SKM-1 treated with dmso at 0.1 percent for 144 hours (cell line): Measurements from ENCODE around the gene DDX10.

Experiments
- DNase-seq: peaks from one replicate; lab custom pipeline; 2025; ENCODE audit not compliant: unreplicated experiment; lab: John Stamatoyannopoulos, UW

The DDX10 gene

DNA sequence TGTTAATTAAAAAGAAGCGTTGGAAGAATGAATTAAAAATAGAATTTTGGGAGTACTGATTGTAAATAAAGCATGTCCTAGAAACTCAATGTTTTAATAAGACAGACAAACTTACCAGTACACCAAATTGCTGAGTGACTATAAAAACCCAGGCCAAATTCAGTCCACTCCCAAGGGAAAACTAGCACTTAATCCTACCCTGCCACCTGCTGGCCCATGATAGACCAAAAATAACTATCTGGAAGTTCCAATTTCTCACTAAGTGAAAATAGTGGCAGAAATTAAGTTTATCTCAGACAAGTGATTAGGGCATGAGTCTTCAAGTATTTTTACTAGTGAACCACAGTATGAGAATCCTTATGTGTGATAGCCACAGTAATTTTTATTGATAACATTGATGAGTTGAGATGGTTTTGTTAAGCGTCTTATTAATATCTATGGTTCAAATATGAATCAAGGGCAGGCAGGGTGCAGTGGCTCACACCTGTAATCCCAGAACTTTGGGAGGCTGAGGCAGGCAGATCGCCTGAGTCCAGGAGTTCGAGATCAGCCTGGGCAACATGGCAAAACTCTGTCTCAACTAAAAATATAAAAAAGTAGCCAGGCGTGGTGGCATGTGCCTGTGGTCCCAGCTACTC lies 9.8 kb upstream of the DDX10 start:
- DNase-seq, result peak; percentile 36

DNA sequence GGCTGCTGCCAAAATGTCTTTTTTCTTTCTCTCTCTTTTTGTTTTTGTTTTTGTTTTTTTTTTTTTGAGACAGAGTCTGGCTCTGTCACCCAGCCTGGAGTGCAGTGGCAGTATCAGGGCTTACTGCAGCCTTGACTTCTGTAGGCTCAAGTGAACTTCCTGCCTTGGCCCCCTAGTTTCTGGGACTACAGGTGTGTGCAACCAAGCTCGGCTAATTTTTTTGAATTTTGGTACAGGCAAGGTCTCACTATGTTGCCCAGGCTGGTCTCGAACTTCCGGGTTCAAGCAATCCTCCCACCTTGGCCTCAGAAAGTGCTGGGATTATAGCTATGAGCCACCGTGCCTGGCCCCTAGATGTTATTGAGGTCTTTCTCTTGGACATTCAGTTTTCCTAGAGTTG lies 2.2 kb upstream of the DDX10 start:
- DNase-seq, result no peak

DNA sequence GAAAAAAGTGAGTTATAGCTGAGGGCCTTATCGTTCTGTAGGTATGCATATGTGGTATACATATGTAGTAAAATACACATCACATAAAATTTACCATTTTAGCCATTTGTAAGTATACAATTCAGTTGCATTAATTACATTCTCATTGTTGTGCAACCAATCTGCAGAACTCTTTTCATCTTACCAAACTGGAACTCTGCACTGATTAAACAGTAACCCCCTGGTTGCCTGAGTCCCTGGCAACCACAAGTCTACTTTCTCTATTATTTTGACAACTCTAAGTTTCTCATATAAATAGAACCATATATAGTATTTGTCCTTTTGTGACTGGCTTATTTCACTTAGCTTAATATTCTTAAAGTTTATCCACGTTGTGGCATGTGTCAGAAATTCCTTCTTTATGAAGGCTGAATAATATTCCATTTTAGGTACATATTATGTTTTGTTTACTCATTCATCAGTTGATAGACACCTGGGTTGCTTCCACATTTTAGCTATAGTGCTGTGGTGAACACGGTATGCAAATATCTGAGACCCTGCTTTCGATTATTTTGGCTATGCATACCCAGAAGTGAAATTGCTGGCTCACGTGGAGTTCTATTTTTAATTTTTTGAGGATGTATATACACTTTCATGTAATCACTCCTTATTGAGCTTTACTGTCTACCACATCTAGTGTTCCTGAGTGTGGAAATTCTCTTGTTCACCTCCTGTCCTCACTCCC lies 1.6 kb upstream of the DDX10 start:
- DNase-seq, result no peak

GRCh38 chr11:108666373-108666772 lies 1.5 kb downstream of the DDX10 start:
- DNase-seq, result no peak

DNA sequence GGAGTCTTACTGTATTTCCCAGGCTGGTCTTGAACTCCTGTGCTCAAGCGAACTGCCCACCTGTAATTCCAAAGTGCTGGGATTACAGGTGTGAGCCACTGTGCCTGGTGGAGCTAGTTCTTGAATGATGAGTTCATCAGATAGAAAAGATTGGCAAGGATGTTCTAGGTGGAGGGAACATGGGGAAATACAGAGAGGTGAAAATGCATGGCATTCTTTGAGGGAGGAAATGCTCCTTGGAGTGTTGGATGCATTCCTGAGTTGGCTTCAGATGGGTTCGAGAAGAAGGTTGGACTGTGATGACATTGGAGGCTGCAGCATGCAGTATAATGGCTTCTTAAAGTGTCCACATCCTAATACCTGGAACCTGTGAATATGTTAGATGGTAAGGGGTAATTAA lies 4.4 kb downstream of the DDX10 start:
- no peak for DNase-seq

DNA sequence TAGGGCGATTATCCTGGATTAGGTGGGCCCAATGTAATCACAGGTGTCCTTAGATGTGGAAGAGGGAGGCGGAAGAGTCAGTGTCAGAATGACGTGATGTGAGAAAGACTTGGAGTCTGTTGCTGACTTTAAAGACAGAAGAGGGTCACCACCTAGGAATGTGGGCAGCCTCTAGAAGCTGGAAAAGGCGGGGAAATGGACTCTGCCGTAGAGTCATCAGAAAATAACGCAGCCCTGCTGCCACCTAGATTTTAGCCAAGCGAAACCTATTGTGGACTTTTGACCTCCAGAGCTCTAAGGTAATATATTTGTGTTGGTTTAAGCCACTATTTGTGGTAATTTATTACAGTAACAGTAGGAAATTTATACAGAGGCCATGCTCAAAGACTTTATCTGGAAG lies 4.8 kb downstream of the DDX10 start:
- DNase-seq, result no peak

DNA sequence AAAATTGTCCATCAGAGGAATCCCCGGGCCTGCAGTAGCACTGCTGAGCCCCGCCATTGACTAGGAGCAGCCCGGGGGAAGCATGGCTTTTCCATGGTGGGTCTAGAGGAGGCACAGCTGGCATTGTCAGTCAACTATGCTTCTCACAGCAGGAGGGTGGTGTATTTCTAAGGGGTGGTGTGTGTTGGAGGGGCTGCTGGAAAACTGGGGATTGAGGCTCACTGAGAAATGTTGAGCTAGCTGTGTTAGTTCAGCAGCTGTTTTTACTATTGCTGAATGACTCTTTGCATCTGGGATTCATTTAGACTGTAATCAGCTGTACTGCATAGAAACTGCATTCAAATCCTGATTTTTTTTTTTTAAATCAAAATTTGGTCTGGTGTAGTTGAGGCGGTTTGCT lies 5.6 kb downstream of the DDX10 start:
- DNase-seq, result no peak

DNA sequence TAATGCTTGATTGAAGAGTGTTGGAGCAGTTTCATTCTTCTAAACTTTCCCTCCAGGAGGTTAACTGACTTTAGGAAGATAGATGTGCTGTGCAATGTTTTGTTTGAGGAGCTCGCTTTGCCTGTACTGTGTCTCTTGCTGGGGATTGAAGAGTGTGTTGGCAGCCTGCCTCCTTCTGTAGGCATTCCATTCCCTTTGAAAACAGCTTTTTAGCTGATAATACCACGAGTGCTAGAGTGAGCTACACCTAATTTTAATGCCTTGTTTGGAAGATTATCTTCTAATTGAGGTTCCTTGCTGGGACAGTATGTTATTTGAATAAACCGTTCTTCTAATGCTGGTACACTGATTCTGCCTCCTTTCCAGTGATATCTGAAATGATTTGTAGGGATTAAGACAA lies 7.2 kb downstream of the DDX10 start:
- no peak for DNase-seq

DNA sequence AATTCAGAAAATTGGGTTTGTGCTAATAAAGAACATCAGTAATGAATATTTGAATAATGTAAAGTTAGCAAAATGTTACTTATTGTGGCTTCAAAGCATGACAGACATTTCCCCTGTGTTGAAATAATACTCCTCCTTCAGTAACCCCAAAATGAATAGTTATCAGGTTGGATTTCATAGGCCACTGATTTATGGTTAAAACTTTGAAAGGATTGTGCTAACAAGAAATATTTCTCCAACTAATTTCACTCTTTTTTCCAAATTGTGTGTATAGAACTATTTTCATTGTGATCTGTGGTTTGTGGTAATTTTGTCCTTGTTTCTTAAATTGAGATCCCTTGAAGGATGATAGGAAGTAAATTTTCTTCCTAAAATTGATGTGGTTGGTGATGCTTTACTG lies 7.9 kb downstream of the DDX10 start:
- DNase-seq, result no peak

DNA sequence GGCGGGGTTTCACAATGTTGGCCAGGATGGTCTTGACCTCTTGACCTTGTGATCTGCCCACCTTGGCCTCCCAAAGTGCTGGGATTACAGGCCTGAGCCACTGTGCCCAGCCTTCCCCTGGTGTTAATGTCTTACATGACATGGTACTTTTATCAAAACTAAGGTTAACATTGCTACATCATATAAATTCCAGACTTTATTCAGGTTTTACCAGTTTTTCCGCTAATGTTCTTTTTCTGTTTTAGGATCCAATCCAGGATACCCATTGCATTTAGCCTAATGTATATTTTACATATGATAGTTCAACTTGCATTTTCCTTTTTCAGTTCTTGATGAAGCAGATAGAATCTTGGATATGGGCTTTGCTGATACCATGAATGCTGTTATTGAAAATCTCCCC lies 14.2 kb downstream of the DDX10 start:
- no peak for DNase-seq

GRCh38 chr11:108680271-108680670 lies 15.4 kb downstream of the DDX10 start:
- DNase-seq, result no peak

DNA sequence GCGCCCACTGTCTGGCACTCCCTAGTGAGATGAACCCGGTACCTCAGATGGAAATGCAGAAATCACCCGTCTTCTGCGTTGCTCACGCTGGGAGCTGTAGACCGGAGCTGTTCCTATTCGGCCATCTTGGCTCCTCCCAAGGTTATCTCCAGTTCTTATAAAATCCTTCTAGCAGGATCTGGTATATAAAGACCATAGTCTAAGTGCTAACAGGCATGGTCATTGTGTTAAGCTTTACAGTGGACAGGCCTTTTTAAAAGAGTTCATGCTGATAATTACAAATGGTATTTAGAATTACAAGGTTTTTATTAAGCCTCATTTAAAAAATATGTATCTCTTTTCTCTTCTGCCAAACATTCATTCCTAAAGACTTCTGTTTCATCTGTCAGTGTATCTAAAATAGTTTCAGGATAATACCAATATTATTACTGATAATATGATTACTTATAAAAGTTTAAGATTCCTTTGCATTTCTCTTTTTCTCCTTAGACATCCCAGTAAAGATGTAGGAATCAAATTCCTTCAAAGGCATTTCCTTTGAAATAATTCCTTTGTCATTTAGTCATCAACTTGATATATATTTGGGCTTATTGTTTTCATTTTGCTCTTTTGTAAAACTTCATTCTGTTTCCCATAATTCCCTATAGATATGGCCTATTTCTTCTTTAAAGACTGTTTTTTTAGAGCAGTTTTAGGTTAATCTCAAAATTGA lies 20.7 kb downstream of the DDX10 start:
- DNase-seq, result no peak

- DNase-seq, result no peak
Observed at GRCh38 chr11:108693852-108694251, 29.0 kb downstream of the DDX10 start.

DNA sequence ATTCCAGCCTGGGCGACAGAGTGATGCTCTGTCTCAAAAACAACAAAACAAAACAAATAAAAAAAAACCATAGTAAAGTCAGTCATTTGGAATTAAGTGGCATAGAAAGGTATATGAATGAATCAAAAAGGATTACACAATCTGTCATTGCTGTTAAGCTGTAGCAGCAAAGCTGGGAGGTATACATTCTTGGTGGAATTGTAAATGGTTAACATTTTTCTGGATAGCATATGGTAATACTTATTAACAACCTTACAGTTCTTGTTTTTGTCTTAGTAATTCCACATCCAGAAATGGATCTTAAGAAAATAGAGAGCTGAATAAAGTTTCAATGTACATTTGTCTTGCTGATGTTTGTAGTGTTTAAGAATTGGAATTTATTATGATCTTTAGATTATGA lies 30.0 kb downstream of the DDX10 start:
- no peak for DNase-seq

- peak; percentile 71 for DNase-seq
Observed at GRCh38 chr11:108697872-108698473, 33.1 kb downstream of the DDX10 start.

DNA sequence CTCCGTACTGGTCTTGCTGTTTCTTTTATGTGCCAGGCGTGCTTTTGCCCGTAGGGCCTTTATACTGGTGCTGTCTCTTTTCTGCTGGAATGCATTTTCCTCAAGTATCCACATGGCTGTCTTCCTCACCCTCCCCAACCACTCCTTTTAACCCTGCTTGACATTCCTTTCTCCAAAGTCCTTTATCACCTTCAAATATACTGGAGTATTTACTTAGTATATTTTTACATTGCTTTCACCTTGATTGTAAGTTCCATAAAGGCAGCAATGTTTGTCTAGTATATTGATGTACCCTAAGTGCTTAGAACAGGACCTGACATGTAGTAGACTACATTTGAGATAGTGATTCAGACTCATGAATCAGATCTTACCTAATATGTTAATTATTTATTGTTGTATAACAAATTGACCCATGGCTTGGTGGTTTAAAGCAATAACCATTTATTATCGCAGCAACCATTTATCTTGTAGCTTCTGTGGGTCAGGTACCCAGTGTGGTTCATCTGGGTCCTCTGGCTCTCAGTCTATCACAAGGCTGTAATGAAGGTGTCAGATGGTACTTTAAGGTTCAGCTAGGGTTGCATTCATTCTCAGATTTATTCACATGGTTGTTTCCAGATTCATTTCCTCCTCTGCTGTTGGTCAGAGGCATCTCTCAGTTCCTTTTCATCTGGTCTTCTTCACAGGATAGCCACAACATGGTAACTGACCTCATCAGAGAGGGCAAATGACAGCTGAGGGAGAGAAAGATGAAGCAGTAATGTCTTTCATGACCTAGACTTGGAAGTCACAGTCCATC lies 34.2 kb downstream of the DDX10 start:
- no peak for DNase-seq

DNA sequence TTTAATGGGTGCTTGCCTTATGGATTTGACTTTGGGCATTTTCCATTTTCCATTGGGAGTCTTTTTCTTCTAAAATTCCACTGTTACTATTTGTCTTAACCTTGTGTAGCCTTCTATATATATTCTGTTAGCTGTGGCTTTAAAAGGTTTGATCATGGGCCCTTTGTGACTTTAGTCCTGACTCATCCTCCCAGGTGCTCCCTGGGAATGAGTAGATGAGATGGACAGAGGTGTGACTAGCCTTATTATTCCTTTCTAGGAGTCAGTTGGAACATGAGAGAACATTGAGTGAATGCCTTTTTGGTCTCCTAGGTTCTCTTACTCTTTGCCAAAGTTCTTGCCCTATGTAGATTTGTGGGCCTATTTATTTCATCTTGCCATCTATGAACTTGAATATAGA lies 39.0 kb downstream of the DDX10 start:
- DNase-seq, result no peak

- no peak for DNase-seq
Observed at GRCh38 chr11:108705061-108705460, 40.2 kb downstream of the DDX10 start.

DNA sequence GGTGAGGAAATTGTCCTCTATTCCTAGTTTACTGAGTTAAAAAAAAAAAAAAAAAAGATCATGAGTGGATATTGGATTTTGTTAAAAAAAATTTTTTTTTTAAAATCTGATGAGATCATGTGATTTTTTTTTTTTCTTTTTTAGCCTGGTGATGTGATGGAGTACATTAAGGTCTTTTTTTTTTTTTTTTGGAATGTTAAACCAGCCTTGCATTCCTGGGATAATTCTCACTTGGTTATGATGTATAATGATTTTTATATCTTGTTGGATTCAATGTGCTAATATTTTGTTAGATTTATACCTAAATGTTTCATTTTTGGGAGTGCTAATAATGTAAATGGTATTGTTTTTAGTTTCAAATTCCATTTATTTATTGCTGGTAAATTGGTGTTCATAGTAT lies 43.3 kb downstream of the DDX10 start:
- DNase-seq, result no peak

GRCh38 chr11:108709741-108710140 lies 44.9 kb downstream of the DDX10 start:
- no peak for DNase-seq
